HepG2 (cell line): ENCODE data around the gene ARIH2.

Experiments used
- ATF3 ChIP-seq: sonication (generic); formaldehyde crosslinking; IDR thresholded peaks from 2 replicates; pipeline ENCODE4 v1.4.0; 2020; ENCODE audit warnings: missing genetic modification reagents
- CAMTA2 ChIP-seq: sonication (generic); formaldehyde crosslinking; IDR thresholded peaks from 2 replicates; pipeline ENCODE4 v1.4.0; 2020; ENCODE audit warnings: mild to moderate bottlenecking, missing genetic modification reagents, borderline replicate concordance
- CTCF ChIP-seq: sonication (generic); formaldehyde crosslinking; IDR thresholded peaks from 2 replicates; pipeline ENCODE4 v1.5.0; 2020; ENCODE audit warnings: mild to moderate bottlenecking, missing genetic modification reagents, moderate library complexity
- DR1 ChIP-seq: sonication (generic); formaldehyde crosslinking; IDR thresholded peaks from 2 replicates; pipeline ENCODE4 v1.8.0; 2021; ENCODE audit warnings: mild to moderate bottlenecking, missing genetic modification reagents, inconsistent platforms
- EZH2 ChIP-seq: conservative IDR thresholded peaks from 2 replicates; pipeline ENCODE4 v1.6.1; 2012; ENCODE audit warnings: mild to moderate bottlenecking, low read depth, low read length, moderate library complexity
- MIXL1 ChIP-seq: IDR thresholded peaks from 2 replicates; pipeline ENCODE4 v1.6.1; 2016
- NFIC ChIP-seq: IDR thresholded peaks from 2 replicates; pipeline ENCODE4 v1.6.1; 2012; ENCODE audit warnings: mild to moderate bottlenecking, low read length, inconsistent platforms
- NFKBIZ ChIP-seq: IDR thresholded peaks from 2 replicates; pipeline ENCODE4 v1.6.1; 2018; ENCODE audit warnings: missing genetic modification reagents, missing compliant biosample characterization
- PAXIP1 ChIP-seq: sonication (generic); formaldehyde crosslinking; conservative IDR thresholded peaks from 2 replicates; pipeline ENCODE4 v1.4.0; 2020; ENCODE audit warnings: mild to moderate bottlenecking, missing genetic modification reagents, moderate library complexity
- RFX5 ChIP-seq: IDR thresholded peaks from 2 replicates; pipeline ENCODE4 v1.6.1; 2011; ENCODE audit warnings: low read depth, low read length, improper control_type of control experiment
- SIN3A ChIP-seq: IDR thresholded peaks from 2 replicates; pipeline ENCODE4 v1.6.1; 2011; ENCODE audit warnings: low read depth, mild to moderate bottlenecking, control low read depth, low read length, borderline replicate concordance

GRCh38 chr3:48894516-48894915 is 24.1 kb upstream of the ARIH2 start:
- TF ChIP-seq CTCF (CRISPR knock-in tag) (no peak), SIN3A (no peak), RFX5 (no peak), CAMTA2 (CRISPR knock-in tag) (no peak), EZH2 (no peak), ATF3 (CRISPR knock-in tag) (no peak), PAXIP1 (CRISPR knock-in tag) (no peak), DR1 (CRISPR knock-in tag) (no peak), NFKBIZ (CRISPR knock-in tag) (no peak), MIXL1 (no peak), NFIC (no peak)
